Activated T-cell treated with anti-CD3 and anti-CD28 coated beads for 4 hours (primary cell): ENCODE results near the gene JTB.

Experiments
- DNase-seq: peaks from one replicate; pipeline ENCODE4 v3.0.0-alpha.2; 2020

Gene JTB

DNA sequence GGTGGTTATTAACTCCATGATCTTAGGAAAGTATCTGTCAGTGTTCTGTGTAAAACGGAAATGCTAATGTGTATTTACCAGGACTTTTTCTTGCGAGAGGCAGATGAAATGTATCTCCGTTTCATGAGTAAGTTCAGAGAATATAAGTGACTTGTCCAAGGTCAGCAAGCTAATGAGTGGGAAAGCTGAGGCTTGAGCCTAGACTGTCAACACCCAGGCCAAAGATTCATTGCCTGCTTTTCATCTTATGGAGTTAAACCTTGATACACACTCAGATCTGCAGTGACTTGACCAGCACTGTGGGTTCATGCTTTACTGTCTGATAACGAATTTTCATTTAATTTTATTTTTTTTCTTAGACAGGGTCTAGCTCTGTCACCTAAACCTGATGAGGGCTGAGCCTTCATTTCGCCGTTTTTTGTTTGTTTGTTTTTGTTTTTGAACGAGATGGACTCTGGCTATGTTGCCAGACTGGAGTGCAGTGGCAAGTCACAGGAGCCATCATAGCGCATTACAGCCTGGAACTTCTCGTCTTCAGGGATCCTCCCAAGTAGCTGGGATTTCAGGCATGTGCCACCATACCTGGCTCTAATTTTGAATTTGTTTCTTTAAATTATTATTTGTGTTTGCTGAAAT is 918 bp upstream of the JTB start:
- DNase-seq: no peak

GRCh38 chr1:153976819-153977249 is 640 bp downstream of the JTB start:
- no peak for DNase-seq

DNA sequence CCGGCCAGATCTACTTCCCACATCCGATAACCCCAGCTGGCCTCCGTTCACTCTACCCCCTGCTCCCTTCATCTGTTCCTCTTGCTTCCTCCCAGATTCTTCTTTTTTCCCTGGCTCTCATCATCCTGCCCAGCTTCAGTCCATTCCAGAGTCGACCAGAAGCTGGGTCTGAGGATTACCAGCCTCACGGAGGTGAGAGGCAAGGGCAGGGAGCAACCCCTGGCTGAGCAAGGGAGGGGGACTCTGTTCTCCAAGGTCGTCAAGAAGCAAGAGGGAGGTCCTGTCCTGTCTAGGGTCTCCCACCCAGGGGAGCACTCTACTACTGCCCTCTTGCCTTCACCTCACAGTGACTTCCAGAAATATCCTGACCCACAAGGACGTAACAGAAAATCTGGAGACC is 3.9 kb downstream of the JTB start:
- DNase-seq: no peak

DNA sequence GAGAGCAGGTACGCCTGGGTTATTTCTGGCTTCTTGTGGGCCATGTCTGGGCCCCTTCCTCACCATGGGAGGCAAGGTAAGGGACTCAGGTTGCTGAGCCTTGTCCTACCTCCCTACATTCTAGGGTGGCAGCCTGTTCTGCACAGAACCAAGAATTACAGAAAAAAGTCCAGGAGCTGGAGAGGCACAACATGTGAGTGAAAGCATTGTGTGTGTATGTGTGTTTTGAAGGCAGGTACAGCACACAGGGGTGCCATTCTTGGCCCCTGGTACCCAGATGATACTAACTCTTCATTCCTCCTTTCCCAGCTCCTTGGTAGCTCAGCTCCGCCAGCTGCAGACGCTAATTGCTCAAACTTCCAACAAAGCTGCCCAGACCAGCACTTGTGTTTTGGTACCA is 4.4 kb downstream of the JTB start:
- no peak for DNase-seq

DNA sequence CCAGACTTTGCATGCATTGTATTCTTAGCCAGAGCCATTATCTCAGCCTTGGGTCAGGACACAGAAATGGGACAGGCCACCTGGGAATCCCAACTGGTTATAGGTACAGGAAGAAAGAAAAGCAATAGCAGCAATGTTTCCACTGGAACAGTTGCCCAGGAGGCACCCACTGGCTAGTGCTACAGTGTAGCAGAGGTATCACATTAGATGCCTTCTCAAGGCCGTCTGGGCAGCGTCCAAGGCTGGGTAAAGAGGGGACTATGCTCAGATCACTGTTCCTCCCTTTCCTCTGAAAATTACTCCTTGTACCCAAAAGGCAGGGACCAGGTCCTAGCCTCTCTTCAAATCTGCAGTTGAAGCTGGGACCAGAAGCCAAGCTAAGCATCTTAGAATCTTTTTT is 7.1 kb downstream of the JTB start:
- no peak for DNase-seq

DNA sequence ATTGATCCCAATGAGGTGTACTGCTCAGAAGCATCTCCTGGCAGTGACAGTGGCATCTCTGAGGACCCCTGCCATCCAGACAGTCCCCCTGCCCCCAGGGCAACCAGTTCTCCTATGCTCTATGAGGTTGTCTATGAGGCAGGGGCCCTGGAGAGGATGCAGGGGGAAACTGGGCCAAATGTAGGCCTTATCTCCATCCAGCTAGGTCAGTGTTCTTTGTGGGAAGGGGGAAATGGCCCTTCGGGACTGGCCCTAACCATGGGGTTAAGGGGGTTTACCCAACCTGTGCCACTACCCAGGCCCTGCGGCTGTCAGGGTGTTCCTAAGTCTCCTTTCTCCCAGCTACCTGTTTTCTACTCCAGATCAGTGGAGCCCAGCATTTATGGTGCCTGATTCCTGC is 8.5 kb downstream of the JTB start:
- no peak for DNase-seq

GRCh38 chr1:153968408-153968807 is 9.1 kb downstream of the JTB start:
- DNase-seq: no peak

- DNase-seq: no peak
These were observed 9.5 kb downstream of the JTB start for GRCh38 chr1:153968000-153968363.

GRCh38 chr1:153967107-153967999 is 10.1 kb downstream of the JTB start, which contains the start of gene CREB3L4:
Gene CREB3L4 (plus strand): TSS chr1:153967902. CDS start chr1:153968526, 624 bp downstream.
- DNase-seq: peak; percentile 64

GRCh38 chr1:153963850-153964331 is 13.6 kb downstream of the JTB start:
- no peak for DNase-seq

DNA sequence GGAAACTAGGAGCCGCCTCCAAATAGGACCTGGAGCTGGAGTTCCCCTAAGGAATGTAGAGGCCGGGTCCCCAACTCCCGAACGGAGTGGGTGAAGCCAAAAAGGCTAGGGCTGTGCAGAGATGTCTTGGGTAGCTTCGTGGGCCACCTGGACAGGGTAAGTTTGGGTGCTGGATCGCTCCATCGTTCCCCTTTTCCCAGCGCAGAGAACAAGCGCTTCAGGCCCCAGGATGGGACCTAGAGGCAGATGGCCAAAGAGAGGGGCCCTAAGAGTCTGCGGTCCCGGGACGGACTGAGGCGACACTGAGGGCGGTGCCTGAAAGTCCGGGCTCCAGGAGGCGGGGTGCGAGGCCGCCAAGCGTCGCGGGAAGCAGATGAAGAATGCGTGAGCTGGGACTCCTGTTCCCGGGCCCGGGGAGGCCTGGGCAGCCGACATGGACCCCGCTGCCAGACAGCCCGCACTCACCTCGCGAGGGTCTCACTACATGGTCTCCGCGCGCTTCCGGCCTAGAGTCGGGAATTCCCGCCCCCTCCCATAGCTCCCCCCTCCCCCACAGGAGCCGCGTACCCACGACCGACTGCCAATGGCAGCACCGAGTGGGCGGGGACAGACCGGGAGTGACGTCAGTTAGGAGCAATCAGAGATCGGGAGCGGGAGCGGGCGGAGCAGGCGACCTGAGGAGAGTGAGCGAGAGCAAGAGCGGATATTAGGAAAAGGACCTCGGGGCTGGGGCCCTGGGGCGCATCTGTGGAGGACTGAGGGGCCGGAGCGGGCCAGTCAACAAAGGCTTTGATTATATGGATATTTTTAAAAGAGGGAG is 14.2 kb downstream of the JTB start, which contains the start of gene SLC39A1:
SLC39A1 (minus strand) TSS at position 508 of the 820 bp plus-strand sequence. CDS start 822 bp downstream, outside the sequence.
- DNase-seq: peak; percentile 94

DNA sequence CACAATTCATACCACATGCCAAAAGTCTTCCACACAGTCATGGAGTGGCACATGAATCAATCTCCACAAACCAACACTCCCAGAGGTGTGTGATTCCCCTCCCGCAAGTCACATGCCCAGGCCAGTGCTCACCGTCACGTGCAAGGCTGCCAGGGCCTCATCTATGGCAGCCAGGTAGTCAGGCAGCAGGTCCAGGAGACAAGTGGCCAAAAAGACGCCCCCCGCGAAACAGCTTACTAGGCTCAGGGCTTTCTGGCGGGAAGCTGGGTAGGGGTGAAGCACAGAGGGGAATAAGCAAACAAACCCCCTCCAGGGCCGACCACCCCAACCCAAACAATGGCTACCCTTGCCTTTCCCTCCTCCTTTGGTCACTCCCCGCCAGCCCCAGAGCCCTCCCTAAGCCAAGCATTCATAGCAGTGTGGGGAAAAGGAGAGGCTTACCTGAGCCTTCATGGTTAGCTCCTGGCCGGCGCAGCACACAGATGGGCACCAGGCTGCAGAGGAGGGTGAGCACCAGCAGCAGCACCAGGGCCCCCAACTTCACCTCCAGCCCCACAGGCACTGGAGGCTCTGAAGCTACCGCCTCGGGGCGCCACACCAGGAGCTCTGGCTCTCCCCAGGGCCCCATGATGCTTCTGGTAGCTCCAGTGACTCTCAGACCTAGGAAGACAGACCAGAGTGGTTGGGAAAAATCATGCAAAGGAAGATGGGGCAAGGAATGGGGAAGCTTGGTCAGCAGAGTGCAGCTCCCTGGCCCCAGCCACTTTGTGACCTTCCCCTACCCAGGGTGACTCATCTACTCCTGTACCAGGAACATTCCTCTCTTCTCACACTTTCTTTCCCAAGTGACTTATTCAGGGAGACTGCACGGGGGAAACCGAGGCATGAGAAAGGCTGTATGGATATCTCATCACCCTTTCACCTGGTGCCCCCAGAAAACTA is 15.1 kb downstream of the JTB start:
- no peak for DNase-seq

DNA sequence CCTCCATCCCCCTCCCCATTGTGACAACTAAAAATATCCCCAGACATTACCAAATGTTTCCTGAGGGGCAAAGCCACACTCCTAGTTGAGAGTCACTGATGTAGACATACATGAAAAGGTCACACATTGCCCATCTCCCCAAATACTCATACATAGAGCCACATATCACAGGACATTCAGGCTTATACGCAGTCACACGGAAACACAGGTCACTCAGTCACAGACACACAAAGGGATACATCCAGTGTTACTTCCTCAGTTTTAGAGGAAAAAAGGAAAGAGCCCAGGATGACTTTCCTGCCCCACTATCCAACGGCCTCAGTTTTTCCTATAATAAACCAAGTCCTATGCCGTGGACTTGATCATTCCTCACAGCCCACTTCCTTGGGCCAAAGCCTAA is 16.1 kb downstream of the JTB start:
- DNase-seq: no peak

- DNase-seq: no peak
These were observed 17.3 kb downstream of the JTB start for GRCh38 chr1:153960206-153960605.

DNA sequence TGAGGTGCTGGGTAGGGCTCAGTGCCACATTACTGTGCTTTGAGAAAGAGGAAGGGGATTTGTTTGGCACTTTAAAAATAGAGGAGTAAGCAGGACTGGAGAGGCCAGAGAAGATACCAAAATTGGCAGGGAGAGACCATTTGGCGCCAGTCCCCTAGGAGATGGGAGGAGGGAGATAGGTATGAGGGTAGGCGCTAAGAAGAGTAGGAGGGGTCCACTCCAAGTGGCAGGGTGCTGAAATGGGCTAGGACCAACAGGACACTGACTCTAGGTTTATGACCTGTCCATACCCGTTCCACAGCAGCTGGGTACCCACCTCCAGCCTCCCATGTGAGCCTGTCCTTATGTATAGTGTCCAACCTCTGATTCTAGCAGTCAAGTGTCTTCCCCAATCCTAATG is 18.0 kb downstream of the JTB start:
- no peak for DNase-seq

DNA sequence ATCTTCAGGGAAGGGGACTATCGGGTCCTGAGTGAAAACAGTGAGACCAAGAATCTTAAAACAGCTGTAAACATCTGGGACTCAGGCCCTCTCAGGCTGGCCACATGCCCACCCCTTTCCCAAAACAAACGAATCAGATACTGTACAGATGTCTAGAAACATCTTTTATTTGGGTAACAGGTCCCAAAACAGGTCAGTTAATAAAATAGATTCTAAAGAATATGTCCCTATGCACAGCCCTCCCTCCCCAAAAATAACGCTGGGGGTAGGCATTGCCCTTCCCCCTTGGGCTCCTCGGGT is 18.6 kb downstream of the JTB start:
- DNase-seq: no peak

DNA sequence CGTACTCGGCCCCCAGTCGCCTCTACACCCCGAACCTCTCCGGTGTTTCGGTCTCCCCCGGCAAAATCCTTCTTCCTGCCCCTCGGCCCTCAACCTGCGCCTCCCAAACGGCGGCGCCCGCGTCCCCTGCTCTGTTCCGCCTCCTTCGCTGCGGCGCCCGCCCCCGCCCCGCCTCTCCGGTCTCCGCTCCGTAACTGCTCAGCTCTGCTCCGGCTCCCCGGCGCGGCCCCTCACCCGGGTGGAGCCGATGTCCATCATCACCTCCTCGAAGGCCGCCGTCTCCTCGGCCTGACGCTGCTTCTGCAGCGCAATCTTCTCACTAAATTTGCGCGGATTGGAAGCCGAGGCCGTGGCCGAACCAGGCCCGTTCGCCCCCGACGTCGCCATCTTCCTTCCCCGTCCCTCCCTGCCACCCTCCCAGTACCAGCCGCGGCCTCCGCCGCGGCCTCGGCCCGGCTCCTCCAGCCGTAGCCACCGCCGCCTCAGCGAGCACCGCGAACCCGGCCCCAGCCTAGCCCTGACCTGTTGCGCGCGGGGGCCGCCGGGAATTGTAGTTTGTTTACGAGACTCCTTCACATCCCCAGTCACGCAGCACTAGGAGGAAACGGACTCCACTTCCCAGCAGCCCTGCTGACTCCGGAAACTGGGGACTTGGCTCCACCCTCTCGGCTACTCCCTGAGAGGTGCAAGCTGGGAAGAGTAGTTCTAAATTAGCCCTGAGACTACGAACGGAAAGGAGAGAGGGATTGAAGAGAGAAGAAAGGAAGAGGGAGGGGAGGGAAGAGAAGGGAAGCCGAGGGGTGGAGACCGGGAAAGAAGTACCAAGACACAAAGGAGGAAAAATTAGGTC is 19.1 kb downstream of the JTB start, which contains the start of gene CRTC2:
CRTC2 (minus strand) TSS at position 502 of the 850 bp plus-strand sequence; CDS start at position 387, 115 bp downstream.
- peak; percentile 97 for DNase-seq

- DNase-seq: no peak
These were observed 19.7 kb downstream of the JTB start for GRCh38 chr1:153957744-153958110.

DNA sequence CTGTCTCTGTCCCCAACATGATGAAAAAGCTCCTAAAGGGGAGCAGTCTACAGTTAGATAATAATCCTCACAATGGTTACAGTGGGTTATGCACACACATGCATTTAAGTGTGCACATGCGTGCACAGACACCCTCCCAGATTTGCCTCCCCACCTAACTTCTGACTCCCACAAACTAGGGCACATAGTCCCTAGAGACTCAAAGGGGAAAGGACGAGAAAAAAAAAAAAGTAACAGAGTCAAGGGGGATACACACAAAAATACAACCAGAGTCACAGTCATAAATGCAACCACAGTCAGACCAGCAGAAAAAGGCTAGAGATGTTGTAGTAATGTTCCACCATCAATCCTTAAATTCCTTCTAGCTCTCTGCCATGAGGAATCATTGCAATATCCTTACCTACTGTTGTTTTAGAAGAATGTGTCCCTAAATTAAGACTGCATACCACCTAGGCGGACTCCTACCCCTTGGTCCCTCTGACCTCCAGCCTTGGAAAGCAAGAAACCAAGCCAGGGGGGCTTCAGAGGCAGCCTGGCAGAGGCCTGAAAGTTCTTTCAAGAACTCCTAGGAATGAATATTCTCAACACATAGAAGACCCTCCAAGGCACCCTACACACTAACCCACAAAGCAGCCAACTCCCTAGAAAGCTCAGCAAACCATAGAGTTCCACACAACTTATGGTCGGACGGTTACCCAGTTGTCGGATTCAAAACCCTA is 20.3 kb downstream of the JTB start:
- DNase-seq: no peak

- DNase-seq: no peak
These were observed 22.6 kb downstream of the JTB start for GRCh38 chr1:153954826-153955225.
